Ishikawa (cell line): ENCODE data around the gene LRFN5.

ENCODE experiments used
- CEBPB ChIP-seq: IDR thresholded peaks from 2 replicates; pipeline ENCODE4 v1.6.1; 2012
- CREB1 ChIP-seq: IDR thresholded peaks from 2 replicates; pipeline ENCODE4 v1.6.1; 2012; ENCODE audit warnings: low read depth
- EGR1 ChIP-seq: IDR thresholded peaks from 2 replicates; pipeline ENCODE4 v1.6.1; 2012
- EP300 ChIP-seq: IDR thresholded peaks from 2 replicates; pipeline ENCODE4 v1.6.1; 2012; ENCODE audit warnings: borderline replicate concordance
- FOXM1 ChIP-seq: IDR thresholded peaks from 2 replicates; pipeline ENCODE4 v1.6.1; 2012; ENCODE audit warnings: low read depth, borderline replicate concordance
- NFIC ChIP-seq: IDR thresholded peaks from 2 replicates; pipeline ENCODE4 v1.6.1; 2012
- RAD21 ChIP-seq: IDR thresholded peaks from 2 replicates; pipeline ENCODE4 v1.6.1; 2012; ENCODE audit warnings: low read depth
- TAF1 ChIP-seq: IDR thresholded peaks from 2 replicates; pipeline ENCODE4 v1.6.1; 2012; ENCODE audit warnings: low read depth, mild to moderate bottlenecking
- TCF12 ChIP-seq: IDR thresholded peaks from 2 replicates; pipeline ENCODE4 v1.6.1; 2012; ENCODE audit warnings: low read depth
- TEAD4 ChIP-seq: IDR thresholded peaks from 2 replicates; pipeline ENCODE4 v1.6.1; 2012
- YY1 ChIP-seq: IDR thresholded peaks from 2 replicates; pipeline ENCODE4 v1.6.1; 2012; ENCODE audit warnings: low read depth
- ZBTB7A ChIP-seq: IDR thresholded peaks from 2 replicates; pipeline ENCODE4 v1.6.1; 2012; ENCODE audit warnings: low read depth
- TF ChIP-seq, protein P1 (sequence below): IDR thresholded peaks from 2 replicates; pipeline ENCODE4 v1.6.1; 2012
- TF ChIP-seq, protein P2 (sequence below): IDR thresholded peaks from 2 replicates; pipeline ENCODE4 v1.6.1; 2012; ENCODE audit warnings: low read depth, mild to moderate bottlenecking
- TF ChIP-seq, protein P3 (sequence below): IDR thresholded peaks from 2 replicates; pipeline ENCODE4 v1.6.1; 2012

Gene LRFN5

DNA sequence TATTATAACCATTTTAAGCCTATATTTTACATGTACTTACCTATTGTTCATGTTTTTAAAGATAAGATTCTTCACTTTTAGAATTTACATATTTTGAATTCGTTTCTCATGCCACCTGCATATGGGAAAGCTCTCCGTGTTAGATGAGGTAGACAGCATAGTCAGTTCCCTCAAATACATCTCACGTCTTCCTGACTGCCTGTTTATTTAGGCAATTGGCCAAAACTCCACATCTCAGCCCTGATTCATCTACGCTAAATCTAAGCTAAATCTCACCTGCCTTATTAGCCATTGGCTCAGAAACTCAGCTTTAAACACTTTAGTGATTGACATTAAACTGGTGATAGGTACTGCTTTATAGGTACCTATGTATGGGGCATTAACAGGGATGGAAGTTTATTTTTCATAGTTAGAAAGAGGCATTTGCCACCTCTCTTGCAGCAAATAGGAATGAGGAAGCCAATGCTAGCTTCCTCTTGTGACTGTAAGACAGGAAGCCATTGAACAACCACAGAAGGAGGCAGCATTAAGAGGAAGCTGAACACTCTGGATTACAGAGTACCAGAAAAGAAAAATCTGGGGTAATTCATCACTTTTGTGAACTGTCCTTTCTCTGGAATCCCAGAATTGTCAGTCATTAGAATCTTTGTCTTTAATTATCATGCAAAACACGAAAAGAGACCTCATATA, 111.9 kb downstream of the LRFN5 start:
- TF ChIP-seq NFIC (no peak), CEBPB (no peak), EP300 (no peak), RAD21 (no peak), TAF1 (no peak), YY1 (no peak), TEAD4 (no peak), EGR1 (no peak), ZBTB7A (no peak), TCF12 (no peak), FOXM1 (no peak), CREB1 (no peak)
- TF ChIP-seq, protein P1, sequence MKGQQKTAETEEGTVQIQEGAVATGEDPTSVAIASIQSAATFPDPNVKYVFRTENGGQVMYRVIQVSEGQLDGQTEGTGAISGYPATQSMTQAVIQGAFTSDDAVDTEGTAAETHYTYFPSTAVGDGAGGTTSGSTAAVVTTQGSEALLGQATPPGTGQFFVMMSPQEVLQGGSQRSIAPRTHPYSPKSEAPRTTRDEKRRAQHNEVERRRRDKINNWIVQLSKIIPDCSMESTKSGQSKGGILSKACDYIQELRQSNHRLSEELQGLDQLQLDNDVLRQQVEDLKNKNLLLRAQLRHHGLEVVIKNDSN, result no peak
- TF ChIP-seq, protein P2, sequence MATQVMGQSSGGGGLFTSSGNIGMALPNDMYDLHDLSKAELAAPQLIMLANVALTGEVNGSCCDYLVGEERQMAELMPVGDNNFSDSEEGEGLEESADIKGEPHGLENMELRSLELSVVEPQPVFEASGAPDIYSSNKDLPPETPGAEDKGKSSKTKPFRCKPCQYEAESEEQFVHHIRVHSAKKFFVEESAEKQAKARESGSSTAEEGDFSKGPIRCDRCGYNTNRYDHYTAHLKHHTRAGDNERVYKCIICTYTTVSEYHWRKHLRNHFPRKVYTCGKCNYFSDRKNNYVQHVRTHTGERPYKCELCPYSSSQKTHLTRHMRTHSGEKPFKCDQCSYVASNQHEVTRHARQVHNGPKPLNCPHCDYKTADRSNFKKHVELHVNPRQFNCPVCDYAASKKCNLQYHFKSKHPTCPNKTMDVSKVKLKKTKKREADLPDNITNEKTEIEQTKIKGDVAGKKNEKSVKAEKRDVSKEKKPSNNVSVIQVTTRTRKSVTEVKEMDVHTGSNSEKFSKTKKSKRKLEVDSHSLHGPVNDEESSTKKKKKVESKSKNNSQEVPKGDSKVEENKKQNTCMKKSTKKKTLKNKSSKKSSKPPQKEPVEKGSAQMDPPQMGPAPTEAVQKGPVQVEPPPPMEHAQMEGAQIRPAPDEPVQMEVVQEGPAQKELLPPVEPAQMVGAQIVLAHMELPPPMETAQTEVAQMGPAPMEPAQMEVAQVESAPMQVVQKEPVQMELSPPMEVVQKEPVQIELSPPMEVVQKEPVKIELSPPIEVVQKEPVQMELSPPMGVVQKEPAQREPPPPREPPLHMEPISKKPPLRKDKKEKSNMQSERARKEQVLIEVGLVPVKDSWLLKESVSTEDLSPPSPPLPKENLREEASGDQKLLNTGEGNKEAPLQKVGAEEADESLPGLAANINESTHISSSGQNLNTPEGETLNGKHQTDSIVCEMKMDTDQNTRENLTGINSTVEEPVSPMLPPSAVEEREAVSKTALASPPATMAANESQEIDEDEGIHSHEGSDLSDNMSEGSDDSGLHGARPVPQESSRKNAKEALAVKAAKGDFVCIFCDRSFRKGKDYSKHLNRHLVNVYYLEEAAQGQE, result no peak
- TF ChIP-seq, protein P3, sequence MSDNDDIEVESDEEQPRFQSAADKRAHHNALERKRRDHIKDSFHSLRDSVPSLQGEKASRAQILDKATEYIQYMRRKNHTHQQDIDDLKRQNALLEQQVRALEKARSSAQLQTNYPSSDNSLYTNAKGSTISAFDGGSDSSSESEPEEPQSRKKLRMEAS, result no peak

DNA sequence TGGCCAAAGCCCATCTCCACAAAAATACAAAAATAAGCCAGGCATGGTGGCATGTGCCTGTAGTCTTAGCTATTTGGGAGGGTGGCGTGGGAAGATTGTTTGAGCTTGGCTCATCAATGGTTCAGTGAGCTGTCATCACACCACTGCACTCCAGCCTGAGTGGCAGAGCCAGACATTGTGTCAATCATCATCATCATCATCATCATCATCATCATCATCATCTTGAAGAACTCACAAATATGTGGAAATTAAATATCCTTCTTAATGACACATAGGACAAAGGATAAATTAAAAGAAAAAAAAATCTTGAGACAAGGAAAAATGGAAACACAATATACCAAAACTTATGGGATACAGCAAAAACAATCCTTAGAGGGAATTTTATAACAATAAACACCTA, 132.5 kb downstream of the LRFN5 start:
- TF ChIP-seq, protein P2, result no peak
- TF ChIP-seq YY1, result no peak
- TF ChIP-seq TCF12, result no peak
- TF ChIP-seq EP300, result no peak
- no peak for TF ChIP-seq CREB1
- TF ChIP-seq NFIC, result no peak
- TF ChIP-seq CEBPB, result no peak
- TF ChIP-seq TAF1, result no peak

DNA sequence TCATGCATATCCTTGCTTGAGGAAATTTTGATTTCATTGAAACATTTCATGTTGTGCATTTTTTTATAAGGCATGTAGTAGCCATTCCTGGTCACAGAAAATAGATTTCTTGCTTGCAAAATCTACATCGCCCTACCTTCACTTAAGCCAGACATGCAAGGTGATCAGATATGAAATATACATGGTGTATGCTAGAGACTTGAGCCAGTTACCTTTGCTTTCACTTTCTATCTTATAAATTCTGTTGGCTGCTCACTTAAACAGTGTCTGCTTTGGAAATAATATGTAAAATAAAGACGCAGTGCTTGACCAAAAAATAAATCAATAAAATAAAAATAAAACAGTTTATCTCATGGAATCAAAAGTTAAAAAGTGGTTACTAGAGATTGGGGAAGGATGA, 136.5 kb downstream of the LRFN5 start:
- TF ChIP-seq EP300 (no peak), FOXM1 (no peak), YY1 (no peak), RAD21 (no peak)

DNA sequence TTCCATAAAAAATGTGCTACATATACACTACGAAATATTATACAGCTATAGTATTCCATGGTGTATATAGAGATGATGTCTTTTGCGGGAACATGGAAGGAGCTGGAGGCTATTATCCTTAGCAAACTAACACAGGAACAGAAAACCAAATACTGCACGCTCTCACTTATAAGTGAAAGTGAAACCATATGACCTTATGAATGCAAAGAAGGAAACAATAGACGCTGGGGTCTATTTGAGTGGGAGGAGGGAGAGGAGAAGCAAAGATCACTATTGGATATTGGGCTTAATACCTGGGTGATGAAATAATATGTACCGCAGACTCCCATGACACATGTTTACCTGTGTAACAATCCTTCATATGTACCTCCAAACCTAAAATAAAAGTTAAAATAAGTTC, 142.8 kb downstream of the LRFN5 start:
- TF ChIP-seq CREB1 (no peak), RAD21 (no peak), FOXM1 (no peak), NFIC (no peak), ZBTB7A (no peak), TEAD4 (no peak), EP300 (no peak), CEBPB (no peak), TCF12 (no peak)
- TF ChIP-seq, protein P1, result no peak
- TF ChIP-seq, protein P3, result no peak
- TF ChIP-seq, protein P2, result no peak

DNA sequence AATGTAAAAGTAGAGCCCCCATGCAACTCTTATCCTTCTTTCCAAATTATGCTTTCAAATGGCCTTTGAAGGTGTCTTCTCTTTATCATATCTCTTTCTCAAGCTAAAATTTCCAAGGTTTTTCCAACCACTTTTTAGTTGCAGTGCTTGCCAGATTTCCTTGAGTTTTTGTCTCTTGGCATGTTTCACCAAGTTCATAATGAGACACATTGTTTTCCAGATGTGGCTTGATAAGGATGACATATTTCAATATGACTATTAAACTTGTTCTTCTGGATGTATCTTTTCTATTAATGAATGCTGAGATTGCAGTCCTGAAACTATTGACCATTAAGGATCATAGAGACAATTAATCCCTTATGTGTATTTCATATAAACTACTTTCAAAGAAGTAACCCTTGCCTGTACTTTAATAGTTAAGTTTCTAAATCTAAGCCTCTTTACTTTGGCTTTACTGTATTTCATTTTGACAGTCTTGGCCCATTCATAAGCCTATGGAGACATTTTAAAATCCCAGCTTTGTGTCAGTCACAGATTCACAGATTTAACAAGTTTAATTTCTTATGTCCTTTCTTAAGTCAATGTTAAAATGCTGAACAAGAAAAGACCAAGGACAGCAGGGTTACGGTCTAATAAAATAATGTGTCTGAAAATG, 151.5 kb downstream of the LRFN5 start:
- TF ChIP-seq RAD21 (no peak), TCF12 (no peak), EP300 (no peak), FOXM1 (no peak), TAF1 (no peak), ZBTB7A (no peak), YY1 (no peak), EGR1 (no peak), CREB1 (no peak), TEAD4 (no peak), CEBPB (no peak), NFIC (no peak)
- TF ChIP-seq, protein P3, result no peak
- TF ChIP-seq, protein P1, result no peak
- TF ChIP-seq, protein P2, result no peak
